HFFc6 (cell line): ENCODE measurements around the gene CENPX. TPM values are rescaled to one million over a fixed set of nuclear protein-coding genes. Genes with fewer than 3 reads are reported as not detected.

ENCODE experiments used
- DNase-seq: peaks from one replicate; pipeline ENCODE4 v3.0.0-alpha.2; 2018
- H3K27ac Mint-ChIP-seq: 2 replicates; pipeline ENCODE4 v1.8.0; 2020; ENCODE audit warnings: mild to moderate bottlenecking, mixed read lengths
- H3K27me3 Mint-ChIP-seq: 2 replicates; pipeline ENCODE4 v1.8.0; 2021; ENCODE audit warnings: mild to moderate bottlenecking, moderate library complexity, mixed read lengths; ENCODE audit not compliant: insufficient read depth
- H3K36me3 Mint-ChIP-seq: 2 replicates; pipeline ENCODE4 v1.8.0; 2021; ENCODE audit warnings: low read depth, mixed read lengths
- H3K4me1 Mint-ChIP-seq: 2 replicates; pipeline ENCODE4 v1.8.0; 2020; ENCODE audit warnings: low read depth, mixed read lengths
- H3K4me3 Mint-ChIP-seq: 2 replicates; pipeline ENCODE4 v1.8.0; 2020; ENCODE audit warnings: mild to moderate bottlenecking, moderate library complexity, mixed read lengths
- H3K9me3 Mint-ChIP-seq: 2 replicates; pipeline ENCODE4 v1.8.0; 2020; ENCODE audit warnings: mild to moderate bottlenecking, mixed read lengths
- CTCF ChIP-seq: fragments of 200-600 bp; sonication (generic); IDR thresholded peaks from 2 replicates; pipeline ENCODE4 v1.5.0; 2021; ENCODE audit warnings: antibody characterized with exemption, mild to moderate bottlenecking
- total RNA-seq, 6 experiments: library from RNA; stranded (reverse); fragmentation: NEBNext Ultra II Directional; extraction: Animal tissue kit (Norgen Biotek cat#: 25700); gene quantifications; 2 replicates in 1 of 6; 3 replicates in 5 of 6; pipeline ENCODE4 v1.2.3, GENCODE V29; 2021

CENPX gene
- total RNA-seq, 6 experiments from 2014 or later = 60.6 to 83.9 (median 73.3) TPM

DNA sequence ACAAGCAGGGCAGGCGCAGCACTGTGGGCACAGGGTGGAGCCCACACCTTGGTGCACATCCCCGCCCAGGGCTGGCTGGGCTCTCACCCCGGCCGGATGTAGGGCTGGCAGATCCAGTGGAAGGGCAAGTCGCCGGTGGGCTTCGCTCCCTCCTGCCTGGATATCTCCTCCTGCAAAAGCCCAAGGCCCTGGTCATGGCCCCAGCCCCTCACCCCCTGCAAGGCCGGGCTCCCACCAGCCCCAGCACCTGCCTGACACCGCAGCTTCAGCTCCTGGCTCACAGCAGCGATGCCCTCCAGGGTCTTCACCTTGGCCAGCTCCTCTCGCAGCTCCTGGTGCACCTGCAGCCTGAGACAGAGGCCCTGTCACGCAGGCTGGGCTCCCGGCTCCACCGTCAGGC is 37.9 kb upstream of the CENPX start:
- TF ChIP-seq CTCF = no peak
- Mint-ChIP-seq H3K27ac (no peak overlapping the region), H3K9me3 (no peaks in the 10 kb centered on the region), H3K4me3 (no peak overlapping the region), H3K27me3 (peaks cover 5% of the 10 kb centered on the region; the same call in 1 of the 2 replicates), H3K36me3 (peaks cover 4% of the 10 kb centered on the region; the same call in 1 of the 2 replicates), H3K4me1 (no peaks in the 10 kb centered on the region)
- no peak for DNase-seq

GRCh38 chr17:82060001-82060380 is 37.3 kb upstream of the CENPX start:
- Mint-ChIP-seq H3K4me3 (no peak overlapping the region), H3K4me1 (no peaks in the 10 kb centered on the region), H3K27me3 (peaks cover 5% of the 10 kb centered on the region; the same call in 1 of the 2 replicates), H3K27ac (no peak overlapping the region), H3K36me3 (peaks cover 4% of the 10 kb centered on the region; the same call in 1 of the 2 replicates), H3K9me3 (no peaks in the 10 kb centered on the region)
- no peak for TF ChIP-seq CTCF
- no peak for DNase-seq

GRCh38 chr17:82059272-82060000 is 36.8 kb upstream of the CENPX start:
- Mint-ChIP-seq H3K4me3 (no peak overlapping the region), H3K27ac (no peak overlapping the region), H3K27me3 (peaks cover 5% of the 10 kb centered on the region; the same call in 1 of the 2 replicates), H3K9me3 (no peaks in the 10 kb centered on the region), H3K4me1 (no peaks in the 10 kb centered on the region), H3K36me3 (peaks cover 4% of the 10 kb centered on the region; the same call in 1 of the 2 replicates)
- no peak for DNase-seq
- no peak for TF ChIP-seq CTCF

GRCh38 chr17:82058855-82059249 is 36.2 kb upstream of the CENPX start:
- DNase-seq = no peak
- peaks cover 4% of the 10 kb centered on the region; the same call in 1 of the 2 replicates for H3K36me3 Mint-ChIP-seq
- H3K4me1 Mint-ChIP-seq = no peaks in the 10 kb centered on the region
- H3K27ac Mint-ChIP-seq = no peak overlapping the region
- no peak for TF ChIP-seq CTCF
- no peaks in the 10 kb centered on the region for H3K9me3 Mint-ChIP-seq
- no peak overlapping the region for H3K4me3 Mint-ChIP-seq
- peaks cover 5% of the 10 kb centered on the region; the same call in 1 of the 2 replicates for H3K27me3 Mint-ChIP-seq

DNA sequence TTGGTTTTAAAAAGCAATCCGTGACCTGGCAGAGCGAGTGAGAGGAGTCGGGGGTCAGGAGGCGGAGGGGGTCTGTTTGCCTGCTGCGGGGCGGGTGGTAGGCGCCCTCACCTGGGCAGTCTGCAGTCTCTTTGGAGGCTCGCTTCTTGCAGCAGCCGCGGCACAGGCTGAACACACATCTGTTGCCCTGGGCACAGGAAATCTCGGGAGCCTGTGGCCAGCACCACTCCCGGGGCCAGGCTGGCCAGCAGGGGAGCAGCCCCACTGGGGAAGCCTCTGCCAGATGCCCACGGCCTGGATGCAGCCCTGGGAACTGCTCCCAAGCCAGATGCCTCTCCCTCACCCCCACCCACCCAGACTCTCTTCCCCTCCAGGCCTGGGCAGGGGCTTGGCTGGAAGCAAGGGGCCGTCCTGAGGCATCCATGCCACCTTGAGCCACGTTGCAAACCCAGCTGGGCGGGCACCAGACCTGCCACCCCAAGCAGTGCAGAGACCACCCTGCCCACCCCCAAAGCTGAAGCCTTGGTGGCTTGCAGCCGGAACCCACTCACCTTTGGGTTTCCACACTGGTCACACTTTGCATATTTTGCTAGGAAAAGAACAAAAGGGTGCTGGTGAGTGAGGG is 35.7 kb upstream of the CENPX start:
- Mint-ChIP-seq H3K9me3 (no peaks in the 10 kb centered on the region), H3K27me3 (peaks cover 5% of the 10 kb centered on the region; the same call in 1 of the 2 replicates), H3K27ac (no peak overlapping the region), H3K4me3 (no peak overlapping the region), H3K4me1 (peaks cover 2% of the 10 kb centered on the region; the same call in 1 of the 2 replicates), H3K36me3 (peaks cover 4% of the 10 kb centered on the region; the same call in 1 of the 2 replicates)
- no peak for DNase-seq
- TF ChIP-seq CTCF = no peak
